HG03039 (cell line): ENCODE results near the gene SGMS1.
A peak's percentile ranks its signal among the peaks of the same experiment; 100 is the strongest.
"Not testable (repeated sequence)": the region's sequence is repeated elsewhere in the genome, so short reads cannot be mapped to it uniquely, and the experiment has no call there.

Experiments used
- ATAC-seq: cut with Tn5 transposase; IDR thresholded peaks from one replicate; pipeline ENCODE4 v1.9.1; 2021; ENCODE audit warnings: mild to moderate bottlenecking, moderate library complexity; ENCODE audit not compliant: unreplicated experiment

Gene SGMS1

GRCh38 chr10:50387732-50388073 is 236.1 kb downstream of the SGMS1 start:
- ATAC-seq, result no peak

DNA sequence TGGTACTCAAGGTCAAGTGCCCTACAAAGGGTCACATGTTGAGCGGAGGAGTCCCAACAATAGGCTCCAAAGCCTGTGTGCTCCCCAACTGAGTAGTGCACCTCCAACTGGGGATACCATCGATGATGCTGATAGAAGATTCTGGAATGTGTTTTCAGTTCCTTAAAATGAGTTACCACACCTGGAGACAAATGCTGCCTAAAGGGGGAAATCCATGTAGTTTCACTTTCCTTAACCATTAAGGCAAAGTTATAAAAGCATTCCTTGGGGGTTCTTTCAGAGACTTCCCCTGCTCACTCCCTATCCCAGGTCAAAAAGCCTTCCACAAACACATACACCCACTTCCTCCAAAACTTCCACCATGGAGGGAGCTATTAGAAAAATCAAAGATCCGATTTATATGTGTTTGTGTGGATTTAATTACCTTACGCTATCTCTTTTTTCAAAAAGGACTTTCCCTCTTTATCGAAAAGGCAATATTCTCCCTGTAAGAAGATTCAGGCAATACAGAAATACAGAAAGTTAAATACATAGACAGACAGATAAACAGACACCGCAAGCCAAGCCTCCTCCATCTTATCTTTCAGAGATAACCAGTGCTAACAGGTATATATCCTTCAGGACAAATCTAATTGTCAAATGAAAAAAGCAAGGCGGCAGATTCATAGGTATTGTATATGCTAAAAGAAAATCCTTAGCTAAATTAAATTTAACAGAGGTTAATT is 236.6 kb downstream of the SGMS1 start:
- no peak for ATAC-seq

DNA sequence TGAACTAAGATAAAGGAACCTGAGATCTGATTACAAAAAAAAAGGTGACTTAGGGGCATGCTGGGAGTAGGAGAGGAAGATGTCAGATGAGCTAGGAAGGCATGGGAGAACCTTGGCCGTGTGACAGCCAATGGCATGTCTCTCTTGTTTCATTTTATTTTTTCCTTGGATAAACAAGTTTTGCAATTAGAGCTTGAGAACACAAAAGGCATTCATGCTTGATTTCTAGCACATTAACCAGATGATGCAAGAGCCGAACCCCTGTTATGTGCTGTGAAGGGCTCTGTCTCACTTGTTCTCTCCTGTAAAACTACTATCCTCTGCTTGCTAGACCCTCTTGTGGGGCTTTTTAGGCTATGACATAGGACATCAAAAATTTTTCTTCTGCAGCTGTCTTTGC is 238.1 kb downstream of the SGMS1 start:
- ATAC-seq, result no peak

DNA sequence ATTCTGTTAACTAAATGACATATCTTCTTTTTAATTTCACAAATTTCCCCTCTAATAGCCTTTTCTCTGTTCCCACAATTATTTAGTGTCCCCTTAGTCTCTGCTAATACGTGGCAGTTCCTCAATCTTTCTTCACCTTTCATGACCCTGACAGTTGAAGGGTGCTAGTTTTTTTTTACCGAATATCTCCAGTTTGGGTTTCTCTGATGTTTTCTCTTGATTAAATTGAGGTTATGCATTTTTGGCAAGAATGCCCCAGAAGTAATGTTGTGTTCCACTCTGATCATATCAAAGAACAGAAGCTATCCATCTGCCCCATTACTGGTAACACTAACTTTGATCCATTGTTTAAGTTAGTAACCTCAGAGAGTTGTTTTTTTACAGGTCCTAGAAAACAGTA is 238.9 kb downstream of the SGMS1 start:
- no peak for ATAC-seq

- no peak for ATAC-seq
Observed at GRCh38 chr10:50384238-50384637, 239.5 kb downstream of the SGMS1 start.

GRCh38 chr10:50382576-50383023 is 241.2 kb downstream of the SGMS1 start:
- no peak for ATAC-seq

DNA sequence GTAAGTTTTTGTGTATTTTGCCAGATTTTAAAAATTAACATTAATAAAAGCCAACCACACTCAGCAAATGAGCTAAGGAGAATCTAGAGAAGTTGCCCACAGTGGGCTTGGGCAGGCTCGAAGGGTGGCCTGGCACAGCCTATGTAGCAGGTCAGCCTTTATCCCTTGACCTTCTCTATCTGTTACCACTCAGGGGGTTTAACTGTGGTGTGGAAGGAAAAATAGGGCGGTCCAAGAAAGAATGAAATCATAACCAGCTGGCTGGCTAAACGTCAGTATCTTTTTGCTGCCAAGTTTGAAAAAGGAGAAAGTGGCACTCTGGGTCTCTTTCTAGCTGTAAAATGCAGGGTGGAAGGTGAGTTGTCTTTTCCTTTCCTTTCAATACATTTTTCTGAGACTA is 242.1 kb downstream of the SGMS1 start:
- no peak for ATAC-seq

DNA sequence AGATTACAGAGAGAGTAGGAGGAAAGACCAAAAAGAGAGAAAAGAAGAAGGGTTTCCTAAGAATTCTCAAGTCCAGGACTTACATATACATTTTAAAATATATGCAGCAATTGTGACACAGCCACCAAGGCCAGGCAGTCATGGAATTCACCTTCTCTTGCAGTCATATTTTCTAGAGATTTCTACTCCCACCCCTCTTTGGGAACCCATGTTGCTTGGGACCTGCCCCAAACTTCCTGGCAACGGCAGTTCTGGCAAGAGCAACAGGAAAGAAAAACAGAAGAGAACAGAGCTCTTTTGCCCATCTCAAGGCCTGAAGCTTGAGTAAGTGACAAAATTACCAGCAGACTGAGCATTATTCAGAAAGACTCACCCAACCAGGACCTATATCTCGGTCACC is 244.1 kb downstream of the SGMS1 start:
- no peak for ATAC-seq

DNA sequence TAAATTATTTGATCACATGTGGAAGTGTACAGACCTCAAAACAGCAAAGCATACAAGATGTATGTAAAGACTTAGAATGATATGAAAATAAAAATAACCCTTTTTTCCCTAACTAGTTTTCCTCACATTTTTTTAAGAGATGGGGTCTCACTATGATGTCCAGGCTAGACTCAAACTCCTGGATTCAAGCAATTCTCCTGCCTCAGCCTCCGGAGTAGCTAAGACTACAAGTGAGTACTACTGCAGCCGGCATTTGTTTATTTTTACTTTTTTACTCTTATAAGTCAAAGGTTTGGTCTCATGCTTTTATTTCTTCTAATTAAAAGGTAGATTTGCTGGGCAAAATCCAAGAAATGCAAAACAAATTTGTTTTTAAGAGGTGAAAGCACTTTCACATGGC is 248.0 kb downstream of the SGMS1 start:
- ATAC-seq, result no peak

DNA sequence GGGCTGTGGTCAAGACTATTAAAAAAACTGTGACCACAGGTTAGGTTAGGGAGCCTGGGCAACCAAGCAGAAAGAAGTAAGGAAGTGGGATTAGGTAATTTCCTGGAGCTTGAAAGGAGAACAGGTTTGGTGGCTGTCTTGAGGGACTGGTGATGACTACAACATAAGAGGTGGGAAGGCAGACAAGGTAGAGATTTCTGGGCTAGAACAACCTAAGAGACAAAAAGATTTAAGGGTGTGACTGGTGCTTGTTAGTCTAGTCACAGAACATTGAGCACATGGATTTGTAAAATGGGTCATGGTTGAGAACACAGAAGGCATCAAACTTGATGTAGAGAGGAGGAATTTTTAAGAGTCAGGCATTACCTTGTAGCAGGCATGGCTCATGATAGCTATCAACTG is 248.7 kb downstream of the SGMS1 start:
- ATAC-seq, result no peak

GRCh38 chr10:50373821-50374501 is 249.8 kb downstream of the SGMS1 start:
- ATAC-seq, result no peak

DNA sequence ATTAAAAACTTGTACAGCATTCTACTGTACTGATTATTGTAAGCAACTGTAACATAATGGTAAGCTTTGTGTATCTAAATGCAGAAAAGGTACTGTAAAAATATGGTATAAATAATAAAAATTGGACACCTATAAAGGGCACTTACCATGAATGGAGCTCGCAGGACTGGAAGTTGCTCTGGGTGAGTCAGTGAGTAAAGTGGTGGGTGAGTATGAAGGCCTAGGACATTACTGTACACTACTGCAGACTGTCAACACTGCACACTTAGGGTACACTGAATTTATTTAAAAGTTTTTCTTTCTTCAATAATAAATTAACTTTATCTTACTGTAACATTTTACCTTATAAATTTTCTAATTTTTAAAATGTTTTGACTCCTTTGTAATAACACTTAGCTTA is 253.8 kb downstream of the SGMS1 start:
- ATAC-seq, result no peak

DNA sequence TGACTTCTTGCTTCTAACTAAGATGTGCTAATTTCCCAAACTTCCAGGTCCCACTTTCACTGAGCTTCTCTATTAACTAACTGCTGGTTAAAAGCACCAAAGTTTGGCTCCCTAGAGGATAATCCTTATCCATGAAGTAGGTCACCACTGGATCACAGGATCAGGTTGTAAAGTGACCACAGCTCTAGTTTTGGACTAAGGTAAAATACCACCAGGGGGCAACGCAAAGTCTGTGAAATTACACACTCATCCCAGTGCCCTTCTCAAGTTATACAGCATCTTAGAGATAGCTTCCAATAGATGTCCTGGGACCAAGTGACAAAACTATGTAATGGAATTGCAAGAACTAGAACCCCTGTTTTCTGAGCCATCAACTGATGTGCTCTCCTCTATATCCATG is 256.0 kb downstream of the SGMS1 start:
- ATAC-seq, result no peak

DNA sequence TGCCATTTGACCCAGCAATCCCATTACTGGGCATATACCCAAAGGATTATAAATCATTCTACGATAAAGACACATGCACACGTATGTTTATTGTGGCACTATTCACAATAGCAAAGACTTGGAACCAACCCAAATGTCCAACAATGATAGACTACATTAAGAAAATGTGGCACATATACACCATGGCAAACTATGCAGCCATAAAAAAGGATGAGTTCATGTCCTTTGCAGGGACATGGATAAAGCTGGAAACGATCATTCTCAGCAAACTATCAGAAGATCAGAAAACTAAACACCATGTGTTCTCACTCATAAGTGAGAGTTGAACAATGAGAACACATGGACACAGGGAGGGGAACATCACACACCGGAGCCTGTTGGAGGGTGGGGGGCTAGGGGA is 257.3 kb downstream of the SGMS1 start:
- not testable (repeated sequence) for ATAC-seq

DNA sequence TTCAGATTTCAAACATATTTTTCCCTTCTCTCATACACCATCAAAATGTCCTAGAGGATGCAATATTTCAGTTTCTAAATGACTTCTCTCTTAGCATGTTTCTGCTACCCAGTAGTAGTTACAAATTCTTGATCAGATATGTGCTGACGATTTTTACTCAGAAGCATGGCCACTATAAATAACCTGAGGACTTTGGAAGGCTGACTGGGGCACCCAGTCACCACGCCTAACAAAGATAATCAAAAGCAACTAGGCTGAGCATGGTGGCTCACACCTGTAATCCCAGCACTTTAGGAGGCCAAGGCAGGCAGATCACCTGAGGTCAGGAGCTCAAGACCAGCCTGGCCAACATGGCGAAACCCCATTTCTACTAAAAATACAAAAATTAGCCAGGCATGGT is 259.0 kb downstream of the SGMS1 start:
- ATAC-seq, result not testable (repeated sequence)

GRCh38 chr10:50362547-50363125 is 261.1 kb downstream of the SGMS1 start:
- ATAC-seq, result peak; percentile 62

- ATAC-seq, result no peak
Observed at GRCh38 chr10:50361946-50362345, 261.8 kb downstream of the SGMS1 start.

- no peak for ATAC-seq
Observed at GRCh38 chr10:50360077-50360850, 263.5 kb downstream of the SGMS1 start.

- no peak for ATAC-seq
Observed at GRCh38 chr10:50358925-50359687, 264.6 kb downstream of the SGMS1 start.

DNA sequence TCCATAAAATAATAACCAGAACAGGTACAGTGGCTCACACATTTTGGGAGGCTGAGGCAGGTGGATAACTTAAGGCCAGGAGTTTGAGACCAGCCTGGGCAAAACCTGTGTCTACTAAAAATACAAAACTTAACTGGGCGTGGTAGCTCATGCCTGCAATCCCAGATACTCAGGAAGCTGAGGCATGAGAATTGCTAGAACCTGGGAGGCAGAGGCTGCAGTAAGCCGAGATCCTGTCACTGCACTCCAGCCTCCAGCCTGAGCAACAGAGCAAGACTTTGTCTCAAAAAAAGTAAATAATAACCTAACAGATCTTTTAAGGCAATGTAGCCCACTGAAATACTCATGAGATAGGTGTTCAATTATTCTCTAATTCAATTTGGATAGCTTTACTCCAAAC is 265.3 kb downstream of the SGMS1 start:
- ATAC-seq, result no peak

GRCh38 chr10:50356481-50356832 is 267.3 kb downstream of the SGMS1 start:
- ATAC-seq, result not testable (repeated sequence)
